NCI-H748 (cell line): ENCODE data around the gene BTNL8.

Experiments
- DNase-seq: peaks from one replicate; lab custom pipeline; 2025; ENCODE audit not compliant: unreplicated experiment; lab: John Stamatoyannopoulos, UW

Gene BTNL8

DNA sequence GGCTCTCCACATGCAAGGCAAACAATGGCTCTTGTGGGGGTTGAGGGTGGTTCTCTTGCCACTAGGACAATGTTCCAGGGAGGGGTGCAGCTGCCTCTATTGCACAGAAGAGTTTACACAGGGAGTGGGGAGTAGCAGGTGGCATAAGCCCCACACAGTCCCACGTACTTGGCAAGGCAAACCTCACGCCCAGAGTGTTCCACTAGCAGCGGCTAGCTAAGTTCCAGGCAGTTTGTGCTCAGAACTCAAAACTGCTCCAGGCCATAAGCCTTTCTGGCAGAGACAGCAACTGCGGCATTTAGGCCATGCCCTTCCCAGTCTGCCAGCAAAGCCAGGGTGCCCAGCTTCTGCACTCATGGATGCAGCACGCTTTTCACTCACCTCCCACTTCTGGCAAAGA lies 60.7 kb downstream of the BTNL8 start:
- no peak for DNase-seq

GRCh38 chr5:180960209-180960608 lies 61.2 kb downstream of the BTNL8 start:
- DNase-seq: no peak

DNA sequence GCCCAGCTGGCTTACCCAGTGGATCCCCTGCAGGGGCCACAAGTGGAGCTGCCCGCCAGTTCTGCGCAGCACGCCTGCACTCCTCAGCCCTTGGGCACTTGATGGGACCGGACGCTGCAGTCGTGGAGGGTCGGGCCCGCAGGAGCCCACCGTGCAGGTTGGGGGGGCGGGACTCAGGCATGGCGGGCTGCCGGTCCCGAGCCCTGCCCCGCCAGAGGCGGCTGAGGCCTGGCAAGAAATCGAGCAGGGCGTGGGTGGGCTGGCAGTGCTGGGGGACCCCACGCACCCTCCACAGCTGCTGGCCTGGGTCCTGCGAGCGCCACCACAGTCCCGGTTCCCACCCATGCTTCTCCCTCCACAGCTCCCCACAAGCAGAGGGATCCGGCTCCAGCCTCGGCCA lies 70.4 kb downstream of the BTNL8 start:
- DNase-seq: no peak

- DNase-seq: no peak
Measured at GRCh38 chr5:180970336-180970735, 71.4 kb downstream of the BTNL8 start.

DNA sequence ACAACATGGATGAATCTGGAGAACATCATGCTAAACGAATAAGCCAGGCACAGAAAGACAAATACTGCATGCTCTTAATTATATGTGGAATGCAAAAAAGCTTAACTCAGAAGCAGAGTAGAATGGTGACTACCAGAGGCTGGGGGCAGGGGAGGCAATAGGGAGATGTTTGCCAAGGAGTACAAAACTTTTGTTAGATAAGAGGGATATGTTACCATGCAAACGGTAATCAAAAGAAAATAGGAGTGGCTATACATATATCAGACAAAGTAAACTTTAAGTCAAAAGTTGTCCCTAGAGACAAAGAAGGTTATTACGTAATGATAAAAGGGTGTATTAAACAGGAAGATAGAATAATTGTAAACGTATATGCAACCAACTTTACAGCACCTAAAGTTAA lies 71.9 kb downstream of the BTNL8 start:
- no peak for DNase-seq

- DNase-seq: no peak
Measured at GRCh38 chr5:180974612-180975315, 75.8 kb downstream of the BTNL8 start.

DNA sequence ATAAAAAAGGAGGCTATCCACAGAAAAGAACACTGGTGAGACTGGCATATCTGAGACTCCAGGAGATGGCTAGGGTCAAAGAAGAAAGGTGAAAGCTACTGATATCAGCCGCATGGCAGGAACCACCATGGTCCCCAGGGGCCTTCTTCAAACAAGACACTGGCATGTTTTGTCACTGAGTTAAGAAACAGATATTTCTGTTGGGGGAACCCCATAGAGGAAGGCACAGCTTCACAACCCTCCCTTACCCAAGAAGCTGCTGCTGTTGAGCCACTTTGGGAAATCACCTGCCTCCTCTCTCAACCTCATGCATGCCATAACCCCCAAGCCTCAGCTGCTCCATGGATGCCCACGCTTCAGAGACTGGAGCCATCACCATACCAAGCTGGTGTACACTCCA lies 76.4 kb downstream of the BTNL8 start:
- no peak for DNase-seq

DNA sequence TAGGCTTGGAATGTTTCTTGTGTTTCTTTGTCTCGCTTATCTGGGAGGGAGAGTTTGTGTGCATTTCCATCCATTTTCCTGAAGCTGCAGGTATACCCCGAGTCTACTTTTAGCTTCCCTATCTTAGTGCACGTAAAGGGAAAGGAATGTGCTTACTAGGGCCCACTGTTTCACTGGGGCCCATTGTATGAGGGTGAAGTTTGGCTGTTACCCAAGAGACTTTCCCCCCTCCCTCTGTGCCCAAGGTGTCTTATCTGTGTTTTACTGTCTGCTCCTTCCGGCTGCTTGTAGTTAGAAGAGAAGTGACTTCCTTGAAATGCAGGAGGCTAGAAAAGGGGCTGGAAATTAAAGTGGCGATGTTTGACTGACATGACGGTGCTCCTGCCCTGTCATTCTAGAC lies 77.6 kb downstream of the BTNL8 start:
- no peak for DNase-seq

DNA sequence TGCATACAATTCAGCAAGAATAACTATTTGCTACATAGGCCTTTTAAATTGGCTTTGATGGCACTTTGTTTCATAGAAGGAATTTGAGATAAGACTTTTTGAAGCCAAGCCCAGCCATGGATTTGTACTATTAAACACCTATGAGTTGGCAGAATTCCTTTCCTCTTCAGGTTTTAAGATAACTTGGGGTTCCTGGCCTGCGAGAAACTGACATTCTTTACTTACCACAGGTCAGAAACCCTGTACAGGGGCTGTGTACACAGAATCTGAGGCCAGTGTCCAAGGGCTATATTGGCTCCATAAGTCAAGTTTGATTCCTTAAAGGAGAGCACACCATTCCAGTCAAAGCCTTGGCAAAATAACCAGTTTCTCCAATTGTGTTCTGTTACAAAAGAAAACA lies 78.9 kb downstream of the BTNL8 start:
- no peak for DNase-seq

DNA sequence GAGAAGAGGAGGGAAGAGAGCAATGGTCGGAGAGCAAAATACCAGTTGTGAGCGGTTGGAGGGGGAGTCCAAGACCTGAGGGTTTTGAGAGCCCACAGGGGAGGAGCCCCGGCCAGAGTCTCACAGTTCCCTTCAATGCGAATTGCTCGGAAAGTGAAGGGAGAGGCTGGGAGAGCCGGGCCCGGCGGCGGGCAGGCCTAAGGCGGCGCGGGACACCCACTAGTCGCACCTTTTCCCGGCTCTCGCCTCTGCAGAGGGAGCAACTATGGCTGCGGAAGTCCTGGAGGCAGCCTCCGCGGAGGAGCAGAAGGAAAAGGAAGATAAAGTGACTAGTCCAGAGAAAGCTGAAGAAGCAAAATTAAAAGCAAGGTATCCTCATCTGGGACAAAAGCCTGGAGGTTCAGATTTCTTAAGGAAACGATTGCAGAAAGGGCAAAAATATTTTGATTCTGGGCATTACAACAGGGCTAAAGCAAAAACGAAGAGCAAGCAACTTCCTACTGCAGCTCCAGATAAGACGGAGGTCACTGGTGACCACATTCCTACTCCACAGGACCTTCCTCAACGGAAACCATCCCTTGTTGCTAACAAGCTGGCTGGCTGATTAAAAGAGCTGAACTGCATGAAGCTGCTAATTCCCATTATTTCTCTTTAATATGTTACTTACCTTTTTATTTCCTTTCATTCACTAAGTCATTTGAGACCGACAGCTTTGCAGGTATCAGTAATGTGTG lies 83.2 kb downstream of the BTNL8 start:
- DNase-seq: no peak

DNA sequence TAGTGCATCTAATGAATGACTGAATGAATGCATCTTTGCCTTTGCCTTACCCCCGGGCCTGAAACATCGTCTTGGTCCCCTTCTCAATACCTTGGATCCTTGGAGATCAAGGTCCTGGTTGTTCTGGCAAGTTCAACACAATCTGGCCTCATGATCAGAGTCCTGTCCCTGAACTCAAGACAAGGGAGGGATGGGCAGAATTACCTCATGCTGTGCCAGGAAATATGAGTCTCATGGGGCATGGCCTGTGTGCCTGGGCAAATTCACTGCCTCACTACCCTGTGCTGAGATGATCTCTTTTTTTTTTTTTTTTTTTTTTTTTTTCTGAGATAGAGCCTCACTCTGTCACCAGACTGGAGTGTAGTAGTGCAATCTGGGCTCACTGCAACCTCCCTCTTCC lies 89.1 kb downstream of the BTNL8 start:
- DNase-seq: no peak

DNA sequence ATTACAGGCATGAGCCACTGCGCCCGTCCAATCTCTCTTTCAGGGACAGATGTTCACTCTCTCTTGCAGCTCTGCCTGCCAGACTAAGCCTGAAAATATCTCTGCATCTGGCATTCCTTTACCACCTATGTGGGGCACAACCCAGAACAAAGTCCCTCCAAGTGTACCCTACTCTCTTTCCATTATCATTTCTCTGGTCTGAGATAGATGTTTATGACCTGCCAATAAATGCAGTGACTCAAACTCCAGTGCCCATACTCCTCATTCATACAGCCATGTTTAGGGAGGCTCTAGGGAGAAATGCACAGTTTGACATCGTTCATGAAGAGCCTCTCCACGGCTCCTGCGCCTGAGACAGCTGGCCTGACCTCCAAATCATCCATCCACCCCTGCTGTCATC lies 89.6 kb downstream of the BTNL8 start, which contains the start of gene BTNL3:
TSS of gene BTNL3 (plus strand) at position 255 of the 400 bp plus-strand sequence. CDS start 183 bp downstream, outside the sequence.
- DNase-seq: no peak

- no peak for DNase-seq
Measured at GRCh38 chr5:180990086-180990881, 91.3 kb downstream of the BTNL8 start.

DNA sequence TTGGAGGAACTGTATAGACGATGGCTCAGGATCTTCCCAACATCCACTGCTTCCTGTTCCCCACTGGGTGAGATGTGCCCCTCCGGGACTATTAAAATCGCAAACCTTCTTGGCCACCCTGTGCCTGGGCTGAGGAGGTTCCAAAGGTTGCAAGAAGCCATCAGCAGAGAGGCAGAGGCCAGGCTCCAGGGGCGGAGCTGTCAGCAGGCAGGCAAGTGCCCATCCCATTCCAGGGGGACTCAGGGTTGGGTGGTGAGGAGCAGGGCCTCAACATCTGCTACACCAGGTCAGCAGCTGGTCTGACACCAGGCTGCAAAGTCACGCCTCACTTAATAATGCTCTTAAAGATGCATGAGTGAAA lies 91.9 kb downstream of the BTNL8 start:
- DNase-seq: no peak
